Esophagus squamous epithelium (tissue), 5 donors: ENCODE data around the gene OR10C1. TPM values are rescaled to one million over a fixed set of nuclear protein-coding genes. Genes with fewer than 3 reads are reported as not detected.
"Not testable (repeated sequence)": the region's sequence is repeated elsewhere in the genome, so short reads cannot be mapped to it uniquely, and the experiment has no call there.

Experiments used
- DNase-seq: peaks from one replicate; lab custom pipeline; 2025; lab: John Stamatoyannopoulos, UW
- H3K27ac ChIP-seq, 4 donors: fragments of 200-600 bp; sonication (generic); one replicate each; pipeline ENCODE4 v1.5.1; 2016 to 2019; ENCODE audit warnings: mild to moderate bottlenecking in 1 of 4
- H3K27me3 ChIP-seq, 4 donors: fragments of 200-600 bp; sonication (generic); 1 replicate in 3 of 4; 2 replicates in 1 of 4; pipeline versions ENCODE4 v1.5.1 to v1.6.0; 2017 to 2021; ENCODE audit warnings: antibody characterized with exemption in 1 of 4
- H3K36me3 ChIP-seq, 3 donors: fragments of 200-600 bp; sonication (generic); one replicate each; pipeline ENCODE4 v1.5.1; 2016 to 2019
- H3K4me1 ChIP-seq, 3 donors: fragments of 200-600 bp; sonication (generic); one replicate each; pipeline ENCODE4 v1.5.1; 2017 to 2019
- H3K4me3 ChIP-seq, 4 donors: fragments of 200-600 bp; sonication (generic); 1 replicate in 3 of 4; 2 replicates in 1 of 4; pipeline ENCODE4 v1.5.1; 2016 to 2019; ENCODE audit warnings: mild to moderate bottlenecking in 2 of 4, moderate library complexity in 1 of 4
- H3K9me3 ChIP-seq, 3 donors: fragments of 200-600 bp; sonication (generic); one replicate each; pipeline ENCODE4 v1.5.1; 2016 to 2019
- POLR2A ChIP-seq, 4 donors: fragments of 450-650 bp; IDR thresholded peaks; one replicate each; pipeline ENCODE4 v1.6.1; 2017; ENCODE audit warnings: antibody characterized with exemption in 4 of 4, mild to moderate bottlenecking in 4 of 4, moderate library complexity in 3 of 4
- WGBS, 2 donors: methylation state at CpG; one replicate each; pipeline ENCODE4 v1.1.5; 2018; 5-methylcytosine and 5-hydroxymethylcytosine counted together
- intact Hi-C: fragments of 100-400 bp; cut with DNase I; formaldehyde crosslinking; loops from one replicate; pipeline ENCODE4 v1.15.0; 2022
- total RNA-seq, 4 donors: library from RNA; depleted of rRNA; stranded (reverse); fragments of >200 nt; gene quantifications; one replicate each; pipeline ENCODE4 v1.1.0, GENCODE V29; 2016
- TF ChIP-seq, protein P1 (sequence below), 6 experiments: fragments of 450-650 bp in 4 of 6; fragments of 200-600 bp in 2 of 6; sonication (generic) in 2 of 6; IDR thresholded peaks; one replicate each; pipeline ENCODE4 v1.5.1; 2016 to 2019; ENCODE audit warnings: antibody characterized with exemption in 6 of 6, mild to moderate bottlenecking in 4 of 6, moderate library complexity in 4 of 6
- donor health status: DM: yes; HTN: yes; CAD: no.

OR10C1 gene
- total RNA-seq, 4 donors from 2014 or later, result not detected

DNA sequence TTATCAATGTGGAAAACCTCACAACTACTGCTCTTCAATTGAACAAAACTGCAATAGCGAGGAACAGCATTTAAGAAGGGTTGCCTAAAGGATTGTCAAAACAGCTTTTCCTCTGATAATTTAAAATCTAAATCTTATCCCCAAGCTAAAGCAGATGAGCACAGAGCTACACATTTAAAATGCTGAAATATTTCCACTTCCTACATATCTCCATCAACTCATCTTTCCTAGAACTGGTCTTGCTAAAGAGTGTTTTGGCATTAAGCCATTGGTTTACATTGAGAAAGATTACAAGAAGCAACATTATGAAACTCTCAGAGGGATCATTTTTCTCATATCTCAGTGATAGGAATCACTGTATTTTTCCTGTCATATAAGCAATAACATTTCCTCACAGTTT lies 3.6 kb downstream of the OR10C1 start:
- Histone ChIP-seq H3K4me3 (no peak overlapping the region), H3K4me1 (no peaks in the 10 kb centered on the region), H3K27ac (no peak overlapping the region), H3K27me3 (peaks cover 0 to 5% (median 0%) of the 10 kb centered on the region in 4 donors), H3K9me3 (no peaks in the 10 kb centered on the region), H3K36me3 (no peaks in the 10 kb centered on the region)
- no peak for DNase-seq
- TF ChIP-seq, protein P1, sequence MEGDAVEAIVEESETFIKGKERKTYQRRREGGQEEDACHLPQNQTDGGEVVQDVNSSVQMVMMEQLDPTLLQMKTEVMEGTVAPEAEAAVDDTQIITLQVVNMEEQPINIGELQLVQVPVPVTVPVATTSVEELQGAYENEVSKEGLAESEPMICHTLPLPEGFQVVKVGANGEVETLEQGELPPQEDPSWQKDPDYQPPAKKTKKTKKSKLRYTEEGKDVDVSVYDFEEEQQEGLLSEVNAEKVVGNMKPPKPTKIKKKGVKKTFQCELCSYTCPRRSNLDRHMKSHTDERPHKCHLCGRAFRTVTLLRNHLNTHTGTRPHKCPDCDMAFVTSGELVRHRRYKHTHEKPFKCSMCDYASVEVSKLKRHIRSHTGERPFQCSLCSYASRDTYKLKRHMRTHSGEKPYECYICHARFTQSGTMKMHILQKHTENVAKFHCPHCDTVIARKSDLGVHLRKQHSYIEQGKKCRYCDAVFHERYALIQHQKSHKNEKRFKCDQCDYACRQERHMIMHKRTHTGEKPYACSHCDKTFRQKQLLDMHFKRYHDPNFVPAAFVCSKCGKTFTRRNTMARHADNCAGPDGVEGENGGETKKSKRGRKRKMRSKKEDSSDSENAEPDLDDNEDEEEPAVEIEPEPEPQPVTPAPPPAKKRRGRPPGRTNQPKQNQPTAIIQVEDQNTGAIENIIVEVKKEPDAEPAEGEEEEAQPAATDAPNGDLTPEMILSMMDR (IDR thresholded peaks at IDR 0.05), result no peak
- TF ChIP-seq POLR2A (IDR thresholded peaks at IDR 0.05), result no peak
- WGBS, 2 donors, result 83 to 85% methylated on average over 1 of the region's 1 CpG
- intact Hi-C loops, result no loop called here

DNA sequence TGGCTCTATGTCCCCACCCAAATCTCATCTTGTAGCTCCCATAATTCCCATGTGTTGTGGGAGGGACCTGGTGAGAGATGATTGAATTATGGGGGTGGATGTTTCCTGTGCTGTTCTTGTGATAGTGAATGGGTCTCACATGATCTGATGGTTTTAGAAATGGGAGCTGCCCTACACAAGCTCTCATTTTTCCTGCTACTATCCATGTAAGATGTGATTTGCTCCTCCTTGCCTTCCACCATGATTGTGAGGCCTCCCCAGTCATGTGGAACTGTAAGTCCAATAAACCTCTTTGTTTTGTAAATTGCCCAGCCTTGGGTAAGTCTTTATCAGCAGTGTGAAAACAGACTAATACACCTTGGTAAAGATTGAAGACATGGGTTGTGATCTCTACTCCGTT lies 4.9 kb downstream of the OR10C1 start:
- H3K9me3 ChIP-seq, H3K4me3 ChIP-seq, H3K36me3 ChIP-seq, DNase-seq, intact Hi-C loops, H3K27ac ChIP-seq, H3K27me3 ChIP-seq, H3K4me1 ChIP-seq: not testable (repeated sequence)
- WGBS, 2 donors, result 53 to 56% methylated on average over 1 of the region's 1 CpG

DNA sequence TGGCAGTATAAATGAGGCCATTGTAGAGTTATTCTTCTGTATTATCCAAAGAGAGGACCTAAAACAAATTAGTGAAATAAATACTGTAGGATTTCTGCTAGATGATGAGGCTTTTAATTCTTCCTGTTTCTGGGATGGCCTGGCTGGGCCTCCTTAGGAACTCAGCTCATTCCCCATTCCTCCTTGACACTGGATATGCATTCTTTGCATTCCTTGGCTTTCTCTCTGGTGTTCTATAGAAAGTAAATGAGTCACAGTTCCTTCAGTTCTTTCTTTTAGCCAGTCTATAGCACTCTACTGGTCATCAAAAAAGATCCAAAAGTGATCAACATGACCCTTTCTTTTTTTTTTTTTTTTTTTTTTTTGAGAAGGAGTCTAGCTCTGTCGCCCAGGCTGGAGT lies 8.6 kb downstream of the OR10C1 start:
- no peak for DNase-seq
- intact Hi-C loops, result no loop called here
- 57% methylated on average over 1 of the region's 1 CpG; no CpG with 5 or more reads in 1 of the 2 donors for WGBS, 2 donors

DNA sequence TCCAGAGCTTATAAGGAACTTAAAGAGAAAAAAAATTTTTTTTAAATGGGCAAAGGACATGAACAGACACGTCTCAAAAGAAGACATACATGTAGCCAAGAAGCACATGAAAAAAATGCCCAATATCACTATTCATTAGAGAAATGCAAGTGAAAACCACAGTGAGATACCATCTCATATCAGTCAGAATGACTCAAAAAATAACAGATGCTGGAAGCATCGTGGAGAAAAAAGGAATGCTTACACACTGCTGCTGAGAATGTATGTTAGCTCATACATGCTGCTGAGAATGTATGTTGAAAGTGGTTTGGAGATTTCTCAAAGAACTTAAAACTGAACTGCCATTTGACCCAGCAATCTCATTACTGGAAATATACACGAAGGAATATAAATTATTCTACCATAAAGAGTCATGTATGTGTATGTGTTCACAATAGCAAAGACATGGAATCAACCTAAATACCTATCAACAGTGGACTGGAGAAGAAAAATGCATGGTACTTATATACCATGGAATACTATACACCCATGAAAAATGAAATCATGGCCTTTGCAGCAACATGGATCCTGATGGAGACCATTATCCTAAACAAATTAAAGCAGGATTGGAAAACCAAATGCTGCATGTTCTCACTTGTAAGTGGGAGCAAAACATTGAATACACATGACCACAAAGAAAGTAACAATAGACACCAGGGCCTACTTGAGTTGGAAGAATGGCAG lies 12.5 kb downstream of the OR10C1 start:
- Histone ChIP-seq H3K4me3 (no peak overlapping the region), H3K36me3 (no peaks in the 10 kb centered on the region), H3K27me3 (no peaks in the 10 kb centered on the region), H3K9me3 (no peaks in the 10 kb centered on the region), H3K4me1 (no peaks in the 10 kb centered on the region), H3K27ac (no peak overlapping the region)
- intact Hi-C loops, result no loop called here
- WGBS, 2 donors, result 54 to 61% methylated on average over 3 of the region's 3 CpGs
- no peak for TF ChIP-seq POLR2A (IDR thresholded peaks at IDR 0.05)
- TF ChIP-seq, protein P1 (IDR thresholded peaks at IDR 0.05), result no peak
- no peak for DNase-seq

More for the DNA sequence above, 8.6 kb downstream of the OR10C1 start:
- H3K36me3 ChIP-seq, result no peaks in the 10 kb centered on the region
- no peak overlapping the region for H3K4me3 ChIP-seq
- TF ChIP-seq, protein P1 (IDR thresholded peaks at IDR 0.05), result no peak
- no peak for TF ChIP-seq POLR2A (IDR thresholded peaks at IDR 0.05)
- H3K9me3 ChIP-seq, result no peaks in the 10 kb centered on the region
- no peak overlapping the region for H3K27ac ChIP-seq
- H3K27me3 ChIP-seq, result peaks cover 0 to 5% (median 0%) of the 10 kb centered on the region in 4 donors
- no peaks in the 10 kb centered on the region for H3K4me1 ChIP-seq

DNA sequence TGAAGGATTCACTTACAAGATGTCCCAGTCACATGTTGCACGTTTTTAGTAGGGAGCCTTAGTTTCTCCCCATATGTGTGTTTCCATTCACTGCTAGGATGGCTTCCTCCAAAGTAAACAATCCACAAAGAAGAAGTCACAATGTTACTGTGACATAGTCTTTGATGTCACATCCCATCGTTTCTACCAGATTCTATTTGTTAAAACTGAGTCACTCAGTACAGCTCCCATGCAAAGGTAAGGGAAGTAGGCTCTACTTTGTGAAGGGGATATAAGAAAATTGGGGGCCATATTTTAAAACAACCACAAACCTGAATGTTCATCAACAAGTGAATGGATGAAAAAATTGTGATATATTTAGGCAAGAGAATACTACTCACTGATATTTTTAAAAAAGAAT lies 17.9 kb downstream of the OR10C1 start, which contains the start of the genes OR11A1 and OR2H1:
TSS of gene OR11A1 (minus strand) at position 101 of the 400 bp plus-strand sequence. CDS start 29,430 bp downstream, outside the sequence.
TSS of gene OR2H1 (plus strand) at position 185 of the 400 bp plus-strand sequence. CDS start 4,615 bp downstream, outside the sequence.
- Histone ChIP-seq H3K27me3 (no peaks in the 10 kb centered on the region), H3K36me3 (no peaks in the 10 kb centered on the region), H3K4me3 (no peak within 1 kb of the TSS), H3K27ac (no peak within 1 kb of the TSS), H3K9me3 (no peaks in the 10 kb centered on the region), H3K4me1 (no peaks in the 10 kb centered on the region)
- no peak for TF ChIP-seq POLR2A (IDR thresholded peaks at IDR 0.05)
- TF ChIP-seq, protein P1 (IDR thresholded peaks at IDR 0.05), result no peak
- intact Hi-C loops, result no loop called here
- 42 to 58% methylated on average over 2 of the region's 2 CpGs for WGBS, 2 donors
- no peak for DNase-seq
